Gastroesophageal sphincter (tissue), 4 donors: ENCODE results near the gene ZNF133. TPM values are rescaled to one million over a fixed set of nuclear protein-coding genes. Genes with fewer than 3 reads are reported as not detected.

Source experiments
- ATAC-seq: fragments of 150-250 bp; one replicate; pipeline ENCODE4 v1.9.1; 2016; ENCODE audit warnings: mild to moderate bottlenecking, moderate library complexity
- H3K27ac ChIP-seq, 4 donors: fragments of 200-600 bp; sonication (generic) in 3 of 4; 1 replicate in 3 of 4; 2 replicates in 1 of 4; pipeline ENCODE4 v1.5.1; 2016 to 2019
- H3K27me3 ChIP-seq: fragments of 200-600 bp; sonication (generic); one replicate; pipeline ENCODE4 v1.5.1; 2019
- H3K36me3 ChIP-seq, 2 donors: fragments of 200-600 bp; sonication (generic); one replicate each; pipeline ENCODE4 v1.5.1; 2019; ENCODE audit warnings: control low read depth in 1 of 2
- H3K4me1 ChIP-seq, 3 donors: fragments of 200-600 bp; sonication (generic); 1 replicate in 2 of 3; 2 replicates in 1 of 3; pipeline ENCODE4 v1.5.1; 2016 to 2019; ENCODE audit warnings: control low read depth in 2 of 3
- H3K4me3 ChIP-seq, 2 donors: fragments of 200-600 bp; sonication (generic); one replicate each; pipeline ENCODE4 v1.5.1; 2019; ENCODE audit warnings: mild to moderate bottlenecking in 1 of 2, moderate library complexity in 1 of 2
- H3K9me3 ChIP-seq, 3 donors: fragments of 200-600 bp; sonication (generic); one replicate each; pipeline ENCODE4 v1.5.1; 2017 to 2019; ENCODE audit warnings: control low read depth in 2 of 3
- CTCF ChIP-seq, 4 experiments: fragments of 200-600 bp in 2 of 4; fragments of 450-650 bp in 2 of 4; sonication (generic) in 1 of 4; IDR thresholded peaks; one replicate each; pipeline ENCODE4 v1.5.1; 2017 to 2019; ENCODE audit warnings: antibody characterized with exemption in 4 of 4, mild to moderate bottlenecking in 2 of 4, moderate library complexity in 2 of 4
- EP300 ChIP-seq: sonication (generic); formaldehyde crosslinking; IDR thresholded peaks from one replicate; pipeline ENCODE4 v1.6.1; 2017; ENCODE audit warnings: antibody characterized with exemption, mild to moderate bottlenecking
- POLR2A ChIP-seq, 2 donors: fragments of 450-650 bp; IDR thresholded peaks; one replicate each; pipeline ENCODE4 v1.6.1; 2017; ENCODE audit warnings: antibody characterized with exemption in 2 of 2, mild to moderate bottlenecking in 2 of 2, moderate library complexity in 1 of 2
- POLR2AphosphoS5 ChIP-seq: sonication (generic); formaldehyde crosslinking; IDR thresholded peaks from one replicate; pipeline ENCODE4 v1.6.1; 2017; ENCODE audit warnings: antibody characterized with exemption
- WGBS, 2 donors: methylation state at CpG; one replicate each; pipeline ENCODE4 v1.1.5; 2018; ENCODE audit warnings: low coverage in 1 of 2; 5-methylcytosine and 5-hydroxymethylcytosine counted together
- total RNA-seq, 4 donors: library from RNA; depleted of rRNA; stranded (reverse); fragments of >200 nt; gene quantifications; one replicate each; pipeline ENCODE4 v1.1.0, GENCODE V29; 2016

ZNF133 gene
- total RNA-seq, 4 donors from 2014 or later = 7.8 to 19.7 (median 16.8) TPM

DNA sequence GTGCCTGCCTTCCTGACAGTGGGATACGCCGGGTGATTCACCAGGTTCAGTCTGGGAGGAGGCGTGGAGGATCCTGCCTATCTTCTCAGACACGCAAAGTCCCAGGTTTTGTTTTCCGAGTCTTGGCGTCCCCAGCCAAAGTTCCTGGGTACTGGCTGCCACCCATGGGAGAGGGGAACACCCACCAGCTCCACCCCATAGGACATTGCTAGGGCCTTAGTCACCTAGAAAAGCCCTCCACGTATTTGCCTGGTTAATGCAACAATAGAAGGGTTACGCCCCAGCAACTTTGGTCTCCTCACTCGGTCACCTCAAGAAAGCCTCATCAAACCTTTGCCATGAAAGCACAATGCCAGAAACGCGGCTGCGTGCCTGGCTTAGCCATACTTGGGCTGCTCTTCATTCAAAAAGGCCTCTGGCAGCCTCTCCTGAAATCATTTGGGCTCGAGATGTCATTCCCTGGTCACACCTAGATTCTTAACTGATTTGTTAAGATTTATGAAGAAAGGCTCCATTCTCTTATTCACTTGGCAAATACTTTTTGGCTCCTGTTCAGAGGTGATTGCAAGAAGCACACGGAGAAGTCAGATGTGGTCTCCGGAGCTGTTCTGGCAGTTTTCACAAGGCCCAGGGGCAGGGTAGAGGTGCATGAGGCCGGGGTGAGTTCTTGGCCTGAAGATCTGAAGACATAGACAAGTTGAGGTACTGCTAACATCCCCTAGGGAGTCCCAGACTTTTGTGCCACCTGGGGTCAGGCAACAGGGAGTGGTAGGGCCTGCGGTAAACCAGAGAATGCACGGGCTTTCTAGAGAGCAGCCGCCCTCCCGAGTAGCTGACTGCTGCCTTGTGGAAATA is 35.5 kb upstream of the ZNF133 start:
- no peak overlapping the region for H3K4me3 ChIP-seq
- no peaks in the 10 kb centered on the region for H3K4me1 ChIP-seq
- H3K36me3 ChIP-seq = no peaks in the 10 kb centered on the region
- H3K27me3 ChIP-seq = no peaks in the 10 kb centered on the region
- 79 to 100% methylated on average over 1 to 8 of the region's 20 CpGs for WGBS, 2 donors
- H3K27ac ChIP-seq = no peak overlapping the region
- H3K9me3 ChIP-seq = no peaks in the 10 kb centered on the region
- TF ChIP-seq POLR2AphosphoS5 (no peak), CTCF (IDR thresholded peaks at IDR 0.05) (no peak), EP300 (no peak), POLR2A (IDR thresholded peaks at IDR 0.05) (no peak)
- ATAC-seq = no peak

DNA sequence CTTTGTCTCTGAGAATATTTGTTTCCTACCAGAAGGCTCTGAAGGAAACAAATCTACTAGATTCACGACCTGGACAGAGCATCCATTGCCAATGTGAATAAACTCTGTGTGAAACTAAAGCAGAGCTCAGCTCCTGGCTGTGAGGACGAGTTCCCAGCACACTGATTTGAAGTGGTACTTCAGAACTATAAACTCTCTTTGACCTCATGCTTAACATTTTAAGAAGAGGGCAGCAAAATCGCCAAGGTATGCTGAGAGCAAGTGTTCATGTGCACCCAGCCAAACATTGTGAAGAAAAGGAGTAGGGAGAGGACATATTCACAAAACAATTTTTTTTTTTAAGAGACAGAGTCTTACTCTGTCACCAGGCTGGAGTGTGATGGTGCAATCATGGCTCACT is 33.7 kb upstream of the ZNF133 start:
- H3K9me3 ChIP-seq = no peaks in the 10 kb centered on the region
- peaks cover 4% of the 10 kb centered on the region for H3K27me3 ChIP-seq
- 55 to 74% methylated on average over 1 to 3 of the region's 3 CpGs for WGBS, 2 donors
- H3K27ac ChIP-seq = no peak overlapping the region
- ATAC-seq = no peak
- no peaks in the 10 kb centered on the region for H3K36me3 ChIP-seq
- TF ChIP-seq CTCF (IDR thresholded peaks at IDR 0.05) = no peak
- no peak for TF ChIP-seq POLR2A (IDR thresholded peaks at IDR 0.05)
- no peak for TF ChIP-seq EP300
- no peak for TF ChIP-seq POLR2AphosphoS5
- H3K4me3 ChIP-seq = no peak overlapping the region
- no peaks in the 10 kb centered on the region for H3K4me1 ChIP-seq

DNA sequence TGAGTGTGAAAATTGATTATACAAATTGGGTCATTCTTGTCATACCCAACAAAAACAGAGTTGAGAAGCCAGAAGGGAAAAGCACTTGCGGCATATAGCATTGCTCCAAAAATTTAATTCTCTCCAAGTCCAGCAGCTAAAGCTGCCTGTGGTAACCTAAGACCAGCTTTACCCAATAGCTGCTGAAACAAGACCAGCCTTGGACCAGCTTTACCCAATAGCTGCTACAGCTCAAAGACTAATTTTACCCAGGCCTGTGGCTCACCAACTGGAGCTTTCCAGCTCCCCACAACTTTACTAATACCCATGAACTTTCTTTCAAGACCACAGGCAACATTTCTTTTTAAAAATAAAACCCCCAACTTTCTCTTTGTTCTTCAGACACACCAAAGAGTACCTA is 32.8 kb upstream of the ZNF133 start:
- WGBS, 2 donors = 75% methylated on average over 1 of the region's 1 CpG

GRCh38 chr20:18256440-18257090 is 31.8 kb upstream of the ZNF133 start:
- 15 to 50% methylated on average over 2 to 3 of the region's 4 CpGs for WGBS, 2 donors
- no peaks in the 10 kb centered on the region for H3K36me3 ChIP-seq
- no peaks in the 10 kb centered on the region for H3K9me3 ChIP-seq
- H3K27me3 ChIP-seq = peaks cover 4% of the 10 kb centered on the region
- no peak overlapping the region for H3K27ac ChIP-seq
- ATAC-seq = no peak
- no peaks in the 10 kb centered on the region for H3K4me1 ChIP-seq
- TF ChIP-seq POLR2A (IDR thresholded peaks at IDR 0.05) = no peak
- TF ChIP-seq CTCF (IDR thresholded peaks at IDR 0.05) = no peak
- no peak for TF ChIP-seq EP300
- TF ChIP-seq POLR2AphosphoS5 = no peak
- H3K4me3 ChIP-seq = no peak overlapping the region

More for the DNA sequence above, 32.8 kb upstream of the ZNF133 start:
- no peaks in the 10 kb centered on the region for H3K9me3 ChIP-seq
- H3K4me3 ChIP-seq = no peak overlapping the region
- TF ChIP-seq EP300 (no peak), POLR2A (IDR thresholded peaks at IDR 0.05) (no peak), POLR2AphosphoS5 (no peak), CTCF (IDR thresholded peaks at IDR 0.05) (no peak)
- H3K27me3 ChIP-seq = peaks cover 4% of the 10 kb centered on the region
- H3K4me1 ChIP-seq = no peaks in the 10 kb centered on the region
- ATAC-seq = no peak
- no peaks in the 10 kb centered on the region for H3K36me3 ChIP-seq
- H3K27ac ChIP-seq = no peak overlapping the region
